Amniotic epithelial cell (primary cell): ENCODE measurements around the gene RAE1.

Experiments used
- DNase-seq: peaks from one replicate; pipeline ENCODE4 v3.0.0-alpha.2; 2010; ENCODE audit warnings: low read depth

The RAE1 gene

DNA sequence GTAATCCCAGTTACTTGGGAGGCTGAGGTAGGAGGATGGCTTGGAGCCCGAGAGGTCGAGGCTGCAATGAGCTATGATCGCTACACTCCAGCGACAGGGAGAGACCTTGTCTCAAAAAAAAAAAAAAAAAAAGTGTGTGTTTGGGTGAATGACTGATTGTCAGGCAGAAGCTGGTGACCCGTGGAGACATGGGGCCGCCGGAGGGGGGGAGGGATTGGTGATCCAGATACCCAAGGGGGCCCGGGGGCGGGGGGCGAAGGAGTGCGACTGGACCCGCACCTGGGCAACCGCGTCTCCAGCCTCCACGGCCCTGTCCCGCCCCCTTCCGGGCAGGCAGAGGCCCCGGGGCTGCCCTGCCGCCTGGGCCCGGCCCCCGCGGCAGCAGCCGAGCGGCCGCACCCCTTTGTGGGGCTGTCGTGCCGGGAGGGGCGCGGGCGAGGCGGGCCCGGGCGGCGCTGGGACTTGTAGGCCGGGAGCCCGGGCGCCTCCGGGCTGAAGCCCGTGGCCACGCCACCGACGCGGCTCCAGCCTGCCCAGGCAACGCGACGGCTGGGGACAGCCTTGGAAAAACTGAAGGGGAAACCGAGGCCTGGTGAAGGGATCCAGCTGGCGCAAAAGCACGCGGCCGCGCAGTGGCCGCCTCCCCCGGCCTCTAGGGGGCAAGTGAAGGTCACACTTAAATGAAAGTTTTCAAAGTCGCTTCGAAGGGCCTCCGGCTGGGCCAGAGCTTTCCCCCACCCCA is 38.1 kb downstream of the RAE1 start:
- DNase-seq, result peak; percentile 54

GRCh38 chr20:57389695-57390603 is 38.9 kb downstream of the RAE1 start:
- DNase-seq, result no peak

DNA sequence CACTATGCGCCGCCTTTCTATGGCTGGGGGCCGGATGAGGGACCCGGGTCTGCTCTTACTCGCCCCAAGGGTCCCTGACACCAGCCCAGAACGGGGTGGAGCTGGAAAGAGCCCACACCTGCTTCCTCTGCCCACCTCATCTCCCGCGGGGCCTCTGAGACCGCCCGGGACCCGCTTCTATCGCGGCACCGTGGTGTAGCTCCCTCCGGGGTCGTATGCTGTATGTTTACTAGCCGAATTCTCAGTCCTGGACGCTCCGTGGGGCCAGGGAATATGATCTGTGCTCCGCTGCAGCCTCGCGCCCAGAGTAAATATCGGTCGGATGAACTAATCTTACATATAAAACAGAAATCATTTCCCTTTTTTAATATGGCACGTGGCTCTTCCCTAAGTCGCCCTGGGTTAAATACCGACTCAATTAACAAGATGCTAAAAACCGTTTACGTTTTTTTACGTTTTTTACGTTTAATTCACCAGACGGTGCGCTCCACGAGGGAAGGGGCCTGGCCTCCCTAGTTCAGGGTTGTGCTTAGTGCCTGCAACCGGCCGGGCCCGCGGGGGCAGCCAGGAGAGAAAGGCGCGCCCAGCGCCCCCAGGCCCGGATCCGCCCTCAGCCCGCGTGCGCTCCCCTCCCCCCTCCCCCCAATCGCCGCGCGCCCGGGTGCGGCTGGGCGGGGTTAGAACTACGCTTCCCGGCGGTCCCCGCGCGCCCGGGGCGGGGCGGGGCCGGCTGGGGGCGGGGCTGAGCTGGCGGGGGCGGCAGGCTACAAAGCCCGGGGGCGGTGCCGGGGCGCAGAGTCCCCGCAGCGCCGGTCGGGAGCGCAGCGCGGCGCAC is 39.8 kb downstream of the RAE1 start, which contains the start of gene RBM38:
Gene RBM38, plus strand, starts transcription at position 793 of the 835 bp plus-strand sequence. CDS start 186 bp downstream, outside the sequence.
- DNase-seq, result peak; percentile 34

DNA sequence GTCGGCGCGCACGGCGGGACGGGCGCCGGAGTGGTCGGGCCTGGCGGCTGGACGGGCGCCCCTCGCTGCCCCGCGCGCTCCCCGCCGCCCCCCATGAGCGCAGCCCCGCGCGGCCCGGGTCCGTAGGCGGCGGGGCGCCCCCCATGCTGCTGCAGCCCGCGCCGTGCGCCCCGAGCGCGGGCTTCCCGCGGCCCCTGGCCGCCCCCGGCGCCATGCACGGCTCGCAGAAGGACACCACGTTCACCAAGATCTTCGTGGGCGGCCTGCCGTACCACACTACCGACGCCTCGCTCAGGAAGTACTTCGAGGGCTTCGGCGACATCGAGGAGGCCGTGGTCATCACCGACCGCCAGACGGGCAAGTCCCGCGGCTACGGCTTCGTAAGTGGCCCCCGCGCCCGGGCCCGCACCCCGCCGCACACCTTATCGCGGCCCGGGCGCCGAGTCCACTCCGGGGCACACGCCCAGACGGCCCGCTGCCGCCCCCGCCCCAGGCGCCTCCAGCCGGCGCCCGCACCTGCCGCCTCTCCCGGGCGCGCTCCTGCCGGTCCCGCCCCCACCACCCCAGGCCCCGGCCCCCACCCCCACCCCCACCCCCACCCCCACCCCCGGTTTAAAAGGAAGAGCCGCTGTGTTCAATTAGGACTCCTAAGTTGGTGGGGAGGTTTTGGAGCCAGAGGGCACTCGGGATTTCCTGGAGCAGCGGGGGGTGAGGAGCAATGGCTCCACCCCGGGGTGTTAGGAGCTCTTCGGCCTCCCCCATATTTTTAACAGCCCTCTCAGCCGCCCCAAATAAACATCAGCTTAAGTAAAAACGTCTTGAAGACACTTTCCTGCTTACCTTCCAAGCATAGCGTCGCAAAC is 40.6 kb downstream of the RAE1 start:
- no peak for DNase-seq

DNA sequence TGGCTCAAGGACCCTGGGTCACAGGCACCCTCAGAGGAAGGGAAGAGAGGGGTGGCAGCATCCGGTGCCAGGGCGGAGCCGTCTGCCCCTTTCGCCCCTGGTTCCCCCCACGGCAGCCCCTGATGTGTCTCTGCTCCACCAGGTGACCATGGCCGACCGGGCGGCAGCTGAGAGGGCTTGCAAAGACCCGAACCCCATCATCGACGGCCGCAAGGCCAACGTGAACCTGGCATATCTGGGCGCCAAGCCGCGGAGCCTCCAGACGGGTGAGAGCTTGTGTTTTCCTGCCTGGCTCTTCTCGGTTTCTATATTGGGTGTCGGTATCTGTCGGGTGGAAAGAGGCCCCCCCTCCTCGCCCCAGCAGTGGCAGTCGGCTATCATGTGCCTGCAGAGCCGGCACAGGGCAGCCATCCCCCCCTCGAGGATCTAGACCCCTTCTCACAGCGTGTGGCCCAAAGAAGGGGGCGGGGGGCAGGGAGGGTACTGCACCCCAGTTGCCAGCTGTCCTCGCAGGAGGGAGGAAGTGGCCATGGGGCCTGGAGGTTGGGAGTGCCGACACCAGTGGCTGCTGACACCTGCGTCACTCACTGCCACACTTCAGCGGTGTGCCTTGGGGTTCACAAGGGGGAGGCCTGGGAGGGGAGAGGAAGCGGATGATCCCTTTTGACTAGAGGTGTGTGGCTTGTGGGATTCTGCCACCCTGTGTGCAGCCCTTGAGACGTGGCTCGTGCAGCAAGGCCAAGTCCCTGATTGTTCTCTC is 41.6 kb downstream of the RAE1 start:
- no peak for DNase-seq

DNA sequence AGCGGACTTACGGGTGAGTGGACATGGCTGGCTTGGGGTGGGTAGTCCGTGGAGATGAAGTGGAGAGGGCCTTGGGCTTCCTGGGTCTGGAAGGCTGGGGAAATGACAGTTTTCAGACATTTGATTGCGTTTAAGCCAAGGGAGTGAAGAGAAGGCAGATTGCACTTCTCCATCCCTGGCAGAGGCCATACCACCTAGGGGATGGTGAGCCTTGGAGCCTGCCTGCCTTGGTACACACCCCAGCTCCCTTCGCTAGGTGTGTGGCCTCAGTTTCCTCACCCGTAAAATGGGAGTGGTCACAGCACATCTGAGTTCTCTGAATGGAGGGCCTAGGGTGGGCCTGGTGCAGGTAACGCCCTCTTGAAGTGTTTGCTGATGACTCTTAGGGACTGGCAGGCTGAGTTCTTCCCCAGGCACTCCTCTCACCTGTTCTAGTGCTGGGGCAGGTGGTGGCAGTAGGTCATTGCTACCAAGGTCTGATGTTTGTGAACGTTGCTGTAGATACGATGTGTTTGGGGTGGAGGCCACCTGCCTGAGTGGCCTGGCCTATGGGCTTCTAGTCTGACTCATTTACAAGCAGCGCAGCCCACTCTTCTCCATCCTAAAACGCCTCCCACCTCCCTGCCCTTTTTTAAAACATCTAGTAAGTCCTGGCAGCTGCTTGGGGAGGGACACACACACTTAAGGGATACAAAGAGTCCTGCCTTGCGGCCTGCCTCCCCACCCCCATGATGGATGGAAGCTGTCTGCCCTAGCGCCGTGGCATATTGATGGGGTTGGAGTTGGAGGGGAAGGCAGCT is 42.5 kb downstream of the RAE1 start:
- DNase-seq, result no peak

GRCh38 chr20:57394121-57395082 is 43.3 kb downstream of the RAE1 start:
- no peak for DNase-seq

GRCh38 chr20:57395111-57395966 is 44.3 kb downstream of the RAE1 start:
- no peak for DNase-seq

DNA sequence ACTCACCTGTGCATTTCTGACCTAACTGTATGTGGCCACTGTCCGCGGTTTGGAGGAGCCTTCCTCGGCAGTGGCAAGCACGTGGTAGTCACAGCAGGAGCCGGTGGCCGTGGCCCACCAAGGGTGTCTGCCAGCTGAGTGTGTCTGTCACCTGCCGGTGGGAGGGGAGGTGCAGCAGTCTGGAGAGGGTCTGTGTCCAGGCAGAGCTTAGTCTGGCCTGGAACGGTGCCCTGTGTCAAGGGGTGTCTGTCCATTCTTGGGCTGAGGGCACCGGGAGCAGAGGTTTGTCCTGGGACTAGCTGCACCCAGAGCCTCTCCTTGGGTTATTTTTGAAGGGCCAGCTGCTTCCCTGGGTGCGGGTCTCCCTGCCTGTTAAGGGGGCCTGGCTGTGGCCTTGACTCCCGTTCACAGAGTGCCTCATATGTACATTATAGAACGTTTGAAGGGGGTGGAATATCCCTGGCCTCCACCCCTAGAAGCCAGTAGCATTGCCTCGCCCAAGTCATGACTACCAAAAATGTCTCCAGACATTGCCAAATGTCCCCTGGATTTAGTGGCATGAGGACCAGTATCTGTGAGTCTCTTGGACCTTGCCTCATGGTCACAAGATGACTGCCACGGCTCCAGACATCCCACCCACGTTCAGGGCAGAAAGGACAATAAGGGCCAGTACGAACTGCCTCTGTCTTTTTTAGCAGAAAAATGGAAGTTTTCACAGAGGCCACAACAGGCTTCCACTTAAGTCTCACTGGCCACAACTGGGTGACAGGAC is 45.3 kb downstream of the RAE1 start:
- no peak for DNase-seq

- DNase-seq, result no peak
Measured at GRCh38 chr20:57396984-57397692, 46.1 kb downstream of the RAE1 start.

DNA sequence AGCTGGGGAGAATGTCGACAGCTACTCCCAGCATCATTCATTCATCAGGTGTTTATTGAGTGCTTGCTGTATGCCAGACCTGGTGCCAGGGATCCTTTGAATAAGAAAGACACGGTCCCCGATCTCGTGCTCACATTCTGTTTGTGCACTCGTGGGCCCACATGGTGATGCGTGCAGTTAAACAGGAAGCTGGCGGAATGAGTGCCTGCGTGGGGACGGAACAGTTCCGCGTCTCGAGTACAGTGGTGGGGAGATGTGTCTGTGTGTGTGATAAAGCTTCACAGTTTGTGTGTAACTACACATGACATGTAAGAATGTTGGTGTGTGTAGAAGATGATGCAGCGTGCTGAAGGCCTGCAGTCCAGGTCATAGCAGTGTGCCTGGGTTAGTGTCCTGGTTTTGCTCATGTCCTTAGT is 46.6 kb downstream of the RAE1 start:
- DNase-seq, result no peak

- DNase-seq, result no peak
Measured at GRCh38 chr20:57398231-57398821, 47.3 kb downstream of the RAE1 start.

DNA sequence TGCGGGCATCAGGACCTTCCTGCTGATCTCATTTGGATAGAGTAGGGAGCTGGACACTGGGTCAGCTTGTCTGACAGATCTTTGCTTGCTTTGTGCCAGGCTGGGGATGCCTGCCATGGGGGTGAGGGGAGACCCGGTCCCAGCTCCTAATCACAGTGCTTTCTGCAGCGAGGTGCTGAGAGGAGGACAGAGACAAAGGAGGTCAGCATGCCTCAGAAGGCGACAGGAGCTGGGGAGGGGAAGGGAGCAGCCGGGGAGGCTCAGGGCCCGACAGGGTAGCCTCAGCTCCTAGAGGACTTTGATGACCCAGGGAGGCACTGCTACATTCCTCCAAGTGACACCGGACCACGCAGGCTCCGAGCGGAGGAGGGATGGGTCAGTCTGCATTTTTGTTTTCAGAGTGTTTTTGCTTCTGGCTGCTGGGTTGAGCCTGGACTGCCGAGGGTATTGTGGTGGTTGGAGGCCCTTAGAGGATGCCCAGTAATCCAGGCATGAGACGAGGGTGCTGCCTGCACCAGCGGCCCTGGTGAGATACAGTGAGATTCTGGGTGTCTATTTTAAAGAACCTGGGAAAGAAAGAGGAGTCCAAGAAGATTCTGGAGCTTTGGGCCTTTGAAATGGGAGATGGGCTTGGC is 48.0 kb downstream of the RAE1 start:
- DNase-seq, result no peak

- no peak for DNase-seq
Measured at GRCh38 chr20:57399587-57400155, 48.6 kb downstream of the RAE1 start.

GRCh38 chr20:57400231-57400701 is 49.2 kb downstream of the RAE1 start:
- DNase-seq, result no peak
